ENCODE data around the gene KRTAP10-10.
"Not testable (repeated sequence)": the region's sequence is repeated elsewhere in the genome, so short reads cannot be mapped to it uniquely, and the experiment has no call there.

The KRTAP10-10 gene

GRCh38 chr21:44603109-44603875 is 33.9 kb upstream of the KRTAP10-10 start:
- DNase-seq (ENCODE audit: low spot score) = no peak

GRCh38 chr21:44603911-44604310 is 33.2 kb upstream of the KRTAP10-10 start:
- DNase-seq (ENCODE audit: low spot score) = no peak

GRCh38 chr21:44606495-44606894 is 30.7 kb upstream of the KRTAP10-10 start:
- DNase-seq (ENCODE audit: low spot score) = no peak

GRCh38 chr21:44609193-44609592 is 28.0 kb upstream of the KRTAP10-10 start:
- DNase-seq (ENCODE audit: low spot score) = no peak

- not testable (repeated sequence) for DNase-seq (ENCODE audit: low spot score)
Measured at GRCh38 chr21:44610157-44610843, 26.9 kb upstream of the KRTAP10-10 start.

GRCh38 chr21:44611551-44611950 is 25.6 kb upstream of the KRTAP10-10 start:
- DNase-seq (ENCODE audit: low spot score) = no peak

- DNase-seq (ENCODE audit: low spot score) = no peak
Measured at GRCh38 chr21:44612029-44612486, 25.1 kb upstream of the KRTAP10-10 start, which contains the start of gene KRTAP10-8. Gene KRTAP10-8 (plus strand): TSS chr21:44612079. CDS start chr21:44612101, 22 bp downstream.

- no peak for DNase-seq (ENCODE audit: low spot score)
Measured at GRCh38 chr21:44612669-44613229, 24.4 kb upstream of the KRTAP10-10 start.

GRCh38 chr21:44613386-44614155 is 23.6 kb upstream of the KRTAP10-10 start:
- DNase-seq (ENCODE audit: low spot score) = no peak

- DNase-seq (ENCODE audit: low spot score) = no peak
Measured at GRCh38 chr21:44614161-44614631, 23.0 kb upstream of the KRTAP10-10 start.

GRCh38 chr21:44614961-44615391 is 22.2 kb upstream of the KRTAP10-10 start:
- no peak for DNase-seq (ENCODE audit: low spot score)

GRCh38 chr21:44615466-44615865 is 21.7 kb upstream of the KRTAP10-10 start:
- DNase-seq (ENCODE audit: low spot score) = no peak

GRCh38 chr21:44615911-44616590 is 21.1 kb upstream of the KRTAP10-10 start:
- DNase-seq (ENCODE audit: low spot score) = no peak

GRCh38 chr21:44616591-44616926 is 20.6 kb upstream of the KRTAP10-10 start:
- no peak for DNase-seq (ENCODE audit: low spot score)

- DNase-seq (ENCODE audit: low spot score) = no peak
Measured at GRCh38 chr21:44617071-44617501, 20.1 kb upstream of the KRTAP10-10 start.

- DNase-seq (ENCODE audit: low spot score) = peak; percentile 37
Measured at GRCh38 chr21:44618504-44618903, 18.7 kb upstream of the KRTAP10-10 start.

- no peak for DNase-seq (ENCODE audit: low spot score)
Measured at GRCh38 chr21:44618909-44619308, 18.2 kb upstream of the KRTAP10-10 start.

- no peak for DNase-seq (ENCODE audit: low spot score)
Measured at GRCh38 chr21:44619886-44620285, 17.3 kb upstream of the KRTAP10-10 start.

- DNase-seq (ENCODE audit: low spot score) = no peak
Measured at GRCh38 chr21:44623575-44623974, 13.6 kb upstream of the KRTAP10-10 start.

- DNase-seq (ENCODE audit: low spot score) = no peak
Measured at GRCh38 chr21:44625756-44626155, 11.4 kb upstream of the KRTAP10-10 start.

GRCh38 chr21:44626262-44626661 is 10.9 kb upstream of the KRTAP10-10 start:
- DNase-seq (ENCODE audit: low spot score) = no peak
